IMR-90 (cell line): ENCODE measurements around the gene PMS2.
"Not testable (repeated sequence)": the region's sequence is repeated elsewhere in the genome, so short reads cannot be mapped to it uniquely, and the experiment has no call there.

ENCODE experiments used
- CEBPB ChIP-seq: IDR thresholded peaks from 2 replicates; pipeline ENCODE4 v1.6.1; 2012; ENCODE audit warnings: low read depth, low read length, improper control_type of control experiment
- MXI1 ChIP-seq: IDR thresholded peaks from 2 replicates; pipeline ENCODE4 v1.6.1; 2012; ENCODE audit warnings: low read depth, mild to moderate bottlenecking, low read length, moderate library complexity, borderline replicate concordance
- POLR2A ChIP-seq: IDR thresholded peaks from 2 replicates; pipeline ENCODE4 v1.6.1; 2012; ENCODE audit warnings: mild to moderate bottlenecking, low read depth, low read length
- RAD21 ChIP-seq: IDR thresholded peaks from 2 replicates; pipeline ENCODE4 v1.6.1; 2012; ENCODE audit warnings: low read length, improper control_type of control experiment
- RFX5 ChIP-seq: IDR thresholded peaks from 2 replicates; pipeline ENCODE4 v1.8.0; 2012; ENCODE audit warnings: low read depth, mild to moderate bottlenecking, low read length, moderate library complexity
- TF ChIP-seq, protein P1 (sequence below): conservative IDR thresholded peaks from 2 replicates; pipeline ENCODE4 v1.5.1; 2012; ENCODE audit warnings: mild to moderate bottlenecking, low read depth, low read length, improper control_type of control experiment
- TF ChIP-seq, protein P2 (sequence below): fragments of 150-350 bp; IDR thresholded peaks from 2 replicates; pipeline ENCODE4 v1.6.1; 2016; ENCODE audit warnings: low read depth, mild to moderate bottlenecking, low read length, moderate library complexity, borderline replicate concordance
- TF ChIP-seq, protein P3 (sequence below): fragments of 150-350 bp; IDR thresholded peaks from 2 replicates; pipeline ENCODE4 v1.6.1; 2017; ENCODE audit warnings: mild to moderate bottlenecking, antibody characterized with exemption, low read length, low read depth

DNA sequence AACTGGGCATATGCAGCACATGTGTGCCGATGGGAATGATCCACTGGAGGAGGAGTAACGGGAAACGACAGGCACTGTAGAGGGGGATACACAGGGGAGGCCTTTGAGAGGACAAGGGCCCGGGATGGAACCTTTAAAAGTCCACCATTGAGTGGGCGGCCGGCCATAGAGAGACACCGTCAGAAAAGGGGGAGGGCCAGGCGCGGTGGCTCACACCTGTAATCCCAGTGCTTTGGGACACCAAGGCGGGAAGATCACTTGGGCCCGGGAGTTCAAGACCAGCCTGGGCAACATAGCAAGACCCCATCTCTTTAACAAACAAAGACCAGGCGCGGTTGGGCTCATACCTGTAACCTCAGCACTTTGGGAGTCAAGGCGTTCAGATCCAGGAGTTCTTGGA is 77.6 kb downstream of the PMS2 start:
- TF ChIP-seq RAD21, POLR2A, RFX5, CEBPB, MXI1: not testable (repeated sequence)
- TF ChIP-seq, protein P1, sequence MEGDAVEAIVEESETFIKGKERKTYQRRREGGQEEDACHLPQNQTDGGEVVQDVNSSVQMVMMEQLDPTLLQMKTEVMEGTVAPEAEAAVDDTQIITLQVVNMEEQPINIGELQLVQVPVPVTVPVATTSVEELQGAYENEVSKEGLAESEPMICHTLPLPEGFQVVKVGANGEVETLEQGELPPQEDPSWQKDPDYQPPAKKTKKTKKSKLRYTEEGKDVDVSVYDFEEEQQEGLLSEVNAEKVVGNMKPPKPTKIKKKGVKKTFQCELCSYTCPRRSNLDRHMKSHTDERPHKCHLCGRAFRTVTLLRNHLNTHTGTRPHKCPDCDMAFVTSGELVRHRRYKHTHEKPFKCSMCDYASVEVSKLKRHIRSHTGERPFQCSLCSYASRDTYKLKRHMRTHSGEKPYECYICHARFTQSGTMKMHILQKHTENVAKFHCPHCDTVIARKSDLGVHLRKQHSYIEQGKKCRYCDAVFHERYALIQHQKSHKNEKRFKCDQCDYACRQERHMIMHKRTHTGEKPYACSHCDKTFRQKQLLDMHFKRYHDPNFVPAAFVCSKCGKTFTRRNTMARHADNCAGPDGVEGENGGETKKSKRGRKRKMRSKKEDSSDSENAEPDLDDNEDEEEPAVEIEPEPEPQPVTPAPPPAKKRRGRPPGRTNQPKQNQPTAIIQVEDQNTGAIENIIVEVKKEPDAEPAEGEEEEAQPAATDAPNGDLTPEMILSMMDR = not testable (repeated sequence)
- TF ChIP-seq, protein P2, sequence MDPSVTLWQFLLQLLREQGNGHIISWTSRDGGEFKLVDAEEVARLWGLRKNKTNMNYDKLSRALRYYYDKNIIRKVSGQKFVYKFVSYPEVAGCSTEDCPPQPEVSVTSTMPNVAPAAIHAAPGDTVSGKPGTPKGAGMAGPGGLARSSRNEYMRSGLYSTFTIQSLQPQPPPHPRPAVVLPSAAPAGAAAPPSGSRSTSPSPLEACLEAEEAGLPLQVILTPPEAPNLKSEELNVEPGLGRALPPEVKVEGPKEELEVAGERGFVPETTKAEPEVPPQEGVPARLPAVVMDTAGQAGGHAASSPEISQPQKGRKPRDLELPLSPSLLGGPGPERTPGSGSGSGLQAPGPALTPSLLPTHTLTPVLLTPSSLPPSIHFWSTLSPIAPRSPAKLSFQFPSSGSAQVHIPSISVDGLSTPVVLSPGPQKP = not testable (repeated sequence)
- TF ChIP-seq, protein P3, sequence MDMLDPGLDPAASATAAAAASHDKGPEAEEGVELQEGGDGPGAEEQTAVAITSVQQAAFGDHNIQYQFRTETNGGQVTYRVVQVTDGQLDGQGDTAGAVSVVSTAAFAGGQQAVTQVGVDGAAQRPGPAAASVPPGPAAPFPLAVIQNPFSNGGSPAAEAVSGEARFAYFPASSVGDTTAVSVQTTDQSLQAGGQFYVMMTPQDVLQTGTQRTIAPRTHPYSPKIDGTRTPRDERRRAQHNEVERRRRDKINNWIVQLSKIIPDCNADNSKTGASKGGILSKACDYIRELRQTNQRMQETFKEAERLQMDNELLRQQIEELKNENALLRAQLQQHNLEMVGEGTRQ = not testable (repeated sequence)
